Tibial nerve (tissue), 4 donors: ENCODE results near the gene IVD. TPM values are rescaled to one million over a fixed set of nuclear protein-coding genes. Genes with fewer than 3 reads are reported as not detected.
"Not testable (repeated sequence)": the region's sequence is repeated elsewhere in the genome, so short reads cannot be mapped to it uniquely, and the experiment has no call there.

ENCODE experiments used
- DNase-seq, 2 donors: peaks; one replicate each; pipeline ENCODE4 v3.0.0-alpha.2; 2019; ENCODE audit warnings: low spot score in 2 of 2
- H3K27ac ChIP-seq, 4 donors: fragments of 200-600 bp; sonication (generic) in 3 of 4; one replicate each; pipeline ENCODE4 v1.5.1; 2017 to 2019; ENCODE audit warnings: mild to moderate bottlenecking in 1 of 4
- H3K27me3 ChIP-seq, 2 donors: fragments of 200-600 bp; sonication (generic) in 1 of 2; one replicate each; pipeline versions ENCODE4 v1.5.1 to v1.6.0; 2017 to 2019
- H3K36me3 ChIP-seq, 3 donors: fragments of 200-600 bp; sonication (generic); one replicate each; pipeline ENCODE4 v1.5.1; 2018 to 2019
- H3K4me1 ChIP-seq, 4 donors: fragments of 200-600 bp; sonication (generic) in 3 of 4; one replicate each; pipeline ENCODE4 v1.5.1; 2017 to 2019
- H3K4me3 ChIP-seq, 4 donors: fragments of 200-600 bp; sonication (generic) in 3 of 4; one replicate each; pipeline ENCODE4 v1.5.1; 2017 to 2019; ENCODE audit warnings: mild to moderate bottlenecking in 1 of 4, moderate library complexity in 1 of 4
- H3K9me3 ChIP-seq, 4 donors: fragments of 200-600 bp; sonication (generic) in 3 of 4; one replicate each; pipeline ENCODE4 v1.5.1; 2017 to 2019
- EP300 ChIP-seq, 2 donors: sonication (generic); formaldehyde crosslinking; IDR thresholded peaks; one replicate each; pipeline ENCODE4 v1.6.1; 2017; ENCODE audit warnings: antibody characterized with exemption in 2 of 2, mild to moderate bottlenecking in 1 of 2
- POLR2A ChIP-seq, 2 donors: fragments of 450-650 bp; IDR thresholded peaks; one replicate each; pipeline ENCODE4 v1.6.1; 2017; ENCODE audit warnings: antibody characterized with exemption in 2 of 2, mild to moderate bottlenecking in 2 of 2, moderate library complexity in 2 of 2
- WGBS, 2 donors: methylation state at CpG; one replicate each; pipeline ENCODE4 v1.1.5; 2018; 5-methylcytosine and 5-hydroxymethylcytosine counted together
- total RNA-seq, 4 donors: library from RNA; depleted of rRNA; stranded (reverse); fragments of >200 nt; gene quantifications; one replicate each; pipeline ENCODE4 v1.1.0, GENCODE V29; 2016
- TF ChIP-seq, protein P1 (sequence below), 5 experiments: fragments of 200-600 bp in 3 of 5; fragments of 450-650 bp in 2 of 5; sonication (generic) in 3 of 5; IDR thresholded peaks; one replicate each; pipeline ENCODE4 v1.5.1; 2016 to 2019; ENCODE audit warnings: antibody characterized with exemption in 5 of 5, mild to moderate bottlenecking in 3 of 5, moderate library complexity in 2 of 5

The IVD gene
- total RNA-seq, 4 donors from 2014 or later, result 62.8 to 88.6 (median 76.7) TPM

DNA sequence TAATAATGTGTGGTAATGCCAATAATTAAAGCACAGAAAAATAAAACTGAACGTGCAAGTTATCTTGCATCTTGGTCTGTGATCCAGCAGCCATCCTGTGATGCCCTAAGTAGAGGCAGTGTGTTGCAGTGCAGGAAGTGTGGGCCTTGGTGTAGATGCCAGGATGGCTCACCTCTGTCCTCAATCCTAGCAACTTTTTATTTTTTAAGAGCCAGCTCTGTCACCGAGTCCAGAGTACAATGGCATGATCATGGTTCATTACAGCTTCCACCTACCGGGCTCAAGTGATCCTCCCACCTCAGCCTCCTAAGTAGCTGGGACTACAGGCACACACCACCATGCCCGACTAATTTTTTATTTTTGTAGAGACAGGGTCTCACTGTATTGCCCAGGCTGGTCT is 42.8 kb downstream of the IVD start:
- no peak for DNase-seq
- Histone ChIP-seq H3K4me3 (no peak overlapping the region), H3K9me3 (no peaks in the 10 kb centered on the region), H3K4me1 (peaks cover 0 to 52% (median 19%) of the 10 kb centered on the region in 4 donors), H3K27me3 (no peaks in the 10 kb centered on the region), H3K27ac (no peak overlapping the region), H3K36me3 (no peaks in the 10 kb centered on the region)
- no peak for TF ChIP-seq EP300 (IDR thresholded peaks at IDR 0.05)
- TF ChIP-seq, protein P1, sequence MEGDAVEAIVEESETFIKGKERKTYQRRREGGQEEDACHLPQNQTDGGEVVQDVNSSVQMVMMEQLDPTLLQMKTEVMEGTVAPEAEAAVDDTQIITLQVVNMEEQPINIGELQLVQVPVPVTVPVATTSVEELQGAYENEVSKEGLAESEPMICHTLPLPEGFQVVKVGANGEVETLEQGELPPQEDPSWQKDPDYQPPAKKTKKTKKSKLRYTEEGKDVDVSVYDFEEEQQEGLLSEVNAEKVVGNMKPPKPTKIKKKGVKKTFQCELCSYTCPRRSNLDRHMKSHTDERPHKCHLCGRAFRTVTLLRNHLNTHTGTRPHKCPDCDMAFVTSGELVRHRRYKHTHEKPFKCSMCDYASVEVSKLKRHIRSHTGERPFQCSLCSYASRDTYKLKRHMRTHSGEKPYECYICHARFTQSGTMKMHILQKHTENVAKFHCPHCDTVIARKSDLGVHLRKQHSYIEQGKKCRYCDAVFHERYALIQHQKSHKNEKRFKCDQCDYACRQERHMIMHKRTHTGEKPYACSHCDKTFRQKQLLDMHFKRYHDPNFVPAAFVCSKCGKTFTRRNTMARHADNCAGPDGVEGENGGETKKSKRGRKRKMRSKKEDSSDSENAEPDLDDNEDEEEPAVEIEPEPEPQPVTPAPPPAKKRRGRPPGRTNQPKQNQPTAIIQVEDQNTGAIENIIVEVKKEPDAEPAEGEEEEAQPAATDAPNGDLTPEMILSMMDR (IDR thresholded peaks at IDR 0.05), result no peak
- TF ChIP-seq POLR2A (IDR thresholded peaks at IDR 0.05), result no peak
- WGBS, 2 donors, result 92 to 94% methylated on average over 4 of the region's 4 CpGs

DNA sequence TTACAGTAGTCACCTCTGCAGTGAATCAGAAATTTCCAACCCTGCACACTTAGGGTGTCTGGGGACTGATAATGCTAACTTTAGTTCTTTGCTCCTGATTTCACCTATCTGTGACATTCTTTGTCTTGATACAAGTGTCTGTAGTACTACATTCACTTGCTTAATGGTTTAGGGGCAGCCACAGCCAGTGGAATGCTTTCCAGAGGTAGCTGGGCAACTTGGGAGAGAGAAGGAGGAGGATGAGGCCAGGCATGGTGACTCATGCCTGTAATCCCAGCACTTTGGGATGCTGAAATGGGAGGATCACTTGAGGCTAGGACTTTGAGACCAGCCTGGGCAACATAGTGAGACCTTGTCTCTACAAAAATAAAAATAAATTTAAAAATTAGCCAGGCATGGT is 43.7 kb downstream of the IVD start:
- no peak overlapping the region for H3K27ac ChIP-seq
- H3K4me3 ChIP-seq, result no peak overlapping the region
- no peak for DNase-seq
- H3K9me3 ChIP-seq, result no peaks in the 10 kb centered on the region
- no peaks in the 10 kb centered on the region for H3K27me3 ChIP-seq
- no peaks in the 10 kb centered on the region for H3K36me3 ChIP-seq
- peaks cover 0 to 52% (median 19%) of the 10 kb centered on the region in 4 donors for H3K4me1 ChIP-seq
- TF ChIP-seq POLR2A (IDR thresholded peaks at IDR 0.05) (no peak), EP300 (IDR thresholded peaks at IDR 0.05) (no peak)
- TF ChIP-seq, protein P1 (IDR thresholded peaks at IDR 0.05), result no peak

DNA sequence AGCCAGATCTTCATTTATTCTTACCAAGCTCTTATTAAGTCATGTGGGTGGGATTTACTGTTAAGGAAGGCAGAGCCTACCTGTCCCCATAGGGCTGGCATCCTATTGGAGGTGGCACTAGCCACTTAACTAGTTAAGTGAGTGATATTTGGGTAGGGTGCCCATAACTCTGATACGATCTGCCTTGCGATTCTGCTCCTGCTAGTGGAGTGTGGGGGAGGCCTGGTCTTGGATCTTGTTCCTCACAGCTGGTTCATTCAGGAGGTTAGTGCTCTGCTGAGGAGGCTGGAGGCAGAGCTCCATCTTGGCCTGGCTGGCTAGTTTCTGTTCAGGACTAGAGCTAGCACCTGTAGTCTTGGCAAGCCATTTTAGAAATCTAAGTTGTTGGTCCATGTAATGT is 44.5 kb downstream of the IVD start:
- H3K4me1 ChIP-seq, result peaks cover 0 to 53% (median 24%) of the 10 kb centered on the region in 4 donors
- no peaks in the 10 kb centered on the region for H3K36me3 ChIP-seq

DNA sequence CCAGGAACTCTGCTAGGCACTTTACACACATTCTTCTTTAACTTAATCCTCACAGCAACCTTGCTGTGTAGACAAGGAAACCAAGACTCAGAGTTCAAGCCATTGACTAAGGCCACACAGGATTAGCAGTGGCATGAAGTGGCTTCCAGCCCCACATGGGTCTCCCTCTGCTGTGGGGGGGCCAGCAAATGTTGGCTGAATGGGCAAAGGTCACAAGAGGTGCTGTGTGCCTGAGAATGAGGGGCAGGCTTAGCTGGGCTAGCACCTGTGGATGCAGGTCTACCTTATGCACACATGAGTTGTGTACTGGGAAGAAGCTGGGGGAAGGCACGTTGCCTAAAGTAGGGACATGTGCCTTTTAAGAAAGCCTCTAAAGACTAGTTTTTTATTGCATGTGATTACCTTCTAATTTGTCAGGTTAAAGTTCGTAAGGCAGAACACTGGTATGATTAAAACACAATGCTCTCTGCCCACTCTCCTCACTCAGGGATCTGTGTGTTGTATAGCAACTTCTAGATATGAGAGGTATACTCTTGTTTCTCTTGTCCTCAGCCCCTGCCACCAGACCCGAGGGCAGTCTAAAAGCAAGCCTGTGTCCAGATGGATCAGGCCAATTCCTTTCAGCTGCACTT is 46.0 kb downstream of the IVD start:
- H3K9me3 ChIP-seq, result no peaks in the 10 kb centered on the region
- no peak overlapping the region for H3K27ac ChIP-seq
- no peaks in the 10 kb centered on the region for H3K36me3 ChIP-seq
- peaks cover 0 to 57% (median 26%) of the 10 kb centered on the region in 4 donors for H3K4me1 ChIP-seq
- H3K4me3 ChIP-seq, result no peak overlapping the region
- no peak for TF ChIP-seq EP300 (IDR thresholded peaks at IDR 0.05)
- TF ChIP-seq, protein P1 (IDR thresholded peaks at IDR 0.05), result no peak
- TF ChIP-seq POLR2A (IDR thresholded peaks at IDR 0.05), result no peak
- WGBS, 2 donors, result 81 to 82% methylated on average over 3 of the region's 3 CpGs
- H3K27me3 ChIP-seq, result no peaks in the 10 kb centered on the region
- DNase-seq, result no peak

More for the DNA sequence above, 44.5 kb downstream of the IVD start:
- no peaks in the 10 kb centered on the region for H3K27me3 ChIP-seq
- H3K27ac ChIP-seq, result no peak overlapping the region
- H3K9me3 ChIP-seq, result no peaks in the 10 kb centered on the region
- WGBS, 2 donors, result 80 to 88% methylated on average over 2 of the region's 2 CpGs
- no peak for DNase-seq
- H3K4me3 ChIP-seq, result no peak overlapping the region
- TF ChIP-seq EP300 (IDR thresholded peaks at IDR 0.05) (no peak), POLR2A (IDR thresholded peaks at IDR 0.05) (no peak)
- TF ChIP-seq, protein P1 (IDR thresholded peaks at IDR 0.05), result no peak

DNA sequence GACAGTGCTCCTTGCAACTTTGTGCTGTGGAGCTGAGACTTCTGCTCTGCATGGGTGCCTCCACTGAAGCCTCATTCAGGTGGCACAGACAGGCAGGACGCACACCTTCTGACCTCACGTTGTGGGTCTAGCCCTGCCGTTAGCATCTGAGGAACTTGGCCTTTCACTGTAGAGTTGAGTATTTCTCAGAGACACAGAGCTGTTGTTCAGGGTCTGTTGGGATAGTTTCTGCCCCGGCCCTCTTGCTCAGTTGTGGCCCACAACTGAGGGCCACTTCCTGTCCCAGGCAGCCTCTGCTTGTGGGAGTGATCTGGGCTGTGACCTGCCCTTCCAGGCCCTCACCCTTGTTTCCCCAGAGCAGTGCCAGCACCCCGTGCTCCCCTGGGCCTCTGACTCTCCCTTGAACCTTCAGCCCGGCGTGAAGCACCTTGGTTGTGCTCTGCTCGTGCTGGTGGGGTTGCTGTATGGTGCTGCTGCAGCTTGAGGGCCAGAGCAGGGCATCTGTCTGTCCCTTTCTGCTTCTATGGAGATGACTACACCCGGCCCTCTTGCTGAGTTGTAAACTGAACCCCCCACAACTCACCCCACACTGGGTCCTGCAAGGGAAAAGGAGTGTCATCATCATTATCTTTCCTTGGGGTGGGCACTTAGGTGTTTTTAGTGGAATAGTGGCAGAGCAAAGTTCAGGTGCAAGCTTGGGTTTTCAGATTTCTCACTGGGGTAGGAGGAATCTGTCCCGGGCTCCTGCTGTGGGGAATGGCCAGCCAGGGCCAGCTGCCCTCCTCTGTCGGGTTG is 46.9 kb downstream of the IVD start:
- Histone ChIP-seq H3K36me3 (no peaks in the 10 kb centered on the region), H3K9me3 (no peaks in the 10 kb centered on the region), H3K27ac (no peak overlapping the region), H3K27me3 (no peaks in the 10 kb centered on the region), H3K4me1 (peaks cover 0 to 59% (median 26%) of the 10 kb centered on the region in 4 donors), H3K4me3 (no peak overlapping the region)
- 59 to 64% methylated on average over 10 to 11 of the region's 11 CpGs for WGBS, 2 donors
- TF ChIP-seq POLR2A (IDR thresholded peaks at IDR 0.05) (no peak), EP300 (IDR thresholded peaks at IDR 0.05) (no peak)
- TF ChIP-seq, protein P1 (IDR thresholded peaks at IDR 0.05), result no peak
- no peak for DNase-seq

DNA sequence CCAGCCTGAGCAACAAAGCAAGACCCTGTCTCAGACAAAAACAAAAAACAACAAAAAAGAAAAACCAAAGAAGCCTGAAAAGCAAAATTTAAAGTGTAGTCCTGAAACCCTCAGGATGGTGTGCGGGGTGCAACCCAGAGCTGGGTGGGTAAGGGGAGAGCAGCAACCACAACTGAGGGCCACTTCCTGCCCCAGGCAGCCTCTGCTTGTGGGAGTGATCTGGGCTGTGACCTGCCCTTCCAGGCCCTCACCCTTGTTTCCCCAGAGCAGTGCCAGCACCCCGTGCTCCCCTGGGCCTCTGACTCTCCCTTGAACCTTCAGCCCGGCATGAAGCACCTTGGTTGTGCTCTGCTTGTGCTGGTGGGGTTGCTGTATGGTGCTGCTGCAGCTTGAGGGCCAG is 48.3 kb downstream of the IVD start:
- not testable (repeated sequence) for DNase-seq, H3K27ac ChIP-seq, H3K36me3 ChIP-seq, H3K27me3 ChIP-seq, H3K9me3 ChIP-seq, H3K4me3 ChIP-seq
- peaks cover 0 to 59% (median 26%) of the 10 kb centered on the region in 4 donors for H3K4me1 ChIP-seq
- WGBS, 2 donors, result 57 to 67% methylated on average over 2 to 3 of the region's 3 CpGs
